ENCODE data around the gene FAM200A. TPM values are rescaled to one million over a fixed set of nuclear protein-coding genes. Genes with fewer than 3 reads are reported as not detected.

The FAM200A gene
- total and polyA plus RNA-seq, 2 of the 13 experiments (the other 11 are each of a cell fraction or from before 2014, with no cell fraction given): 4.7 to 6.3 TPM

DNA sequence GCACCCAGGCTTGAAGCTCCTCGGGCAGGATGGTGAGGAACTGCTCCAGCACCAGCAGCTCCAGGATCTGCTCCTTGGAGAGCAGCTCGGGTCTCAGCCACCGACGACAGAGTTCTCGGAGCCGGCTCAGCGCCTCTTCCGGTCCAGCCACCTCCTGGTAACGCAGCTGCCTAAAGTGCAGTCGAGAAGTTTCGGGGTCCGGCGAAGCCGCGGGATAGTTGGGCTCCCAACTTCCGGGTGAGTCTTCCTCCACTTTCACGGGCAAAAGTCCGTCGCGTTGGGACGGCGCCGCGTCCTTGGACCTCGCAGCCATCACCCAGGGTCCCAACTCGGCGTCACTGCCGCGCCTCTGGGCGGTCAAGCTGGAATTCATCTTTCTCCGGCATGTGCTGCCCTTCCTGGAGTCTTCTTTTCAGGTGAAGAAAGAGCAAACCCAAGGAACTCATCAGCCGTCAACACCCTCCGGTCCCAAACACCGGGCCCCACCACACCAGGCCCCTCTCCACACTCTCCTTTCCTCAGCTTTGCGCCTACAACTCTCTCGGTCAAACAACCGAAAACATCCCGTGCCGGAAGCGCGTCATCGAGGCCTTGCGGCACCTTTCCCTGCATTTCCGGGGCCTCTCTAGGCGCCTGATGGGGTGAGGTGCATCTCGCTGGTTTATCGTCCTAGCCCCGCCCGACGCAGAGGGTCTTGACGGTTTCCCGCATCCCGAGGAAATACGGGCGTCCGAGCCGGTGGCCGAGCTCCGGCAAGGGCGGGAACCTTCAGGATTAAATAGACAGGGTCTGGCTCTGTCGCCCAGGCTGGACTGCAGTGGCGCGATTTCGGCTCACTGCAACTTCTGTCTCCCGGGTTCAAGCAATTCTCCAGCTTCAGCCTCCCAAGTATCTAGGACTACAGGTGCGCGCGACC lies 51.9 kb downstream of the FAM200A start, which contains the start of gene ZNF394 (continued):
- TF ChIP-seq, protein P1, sequence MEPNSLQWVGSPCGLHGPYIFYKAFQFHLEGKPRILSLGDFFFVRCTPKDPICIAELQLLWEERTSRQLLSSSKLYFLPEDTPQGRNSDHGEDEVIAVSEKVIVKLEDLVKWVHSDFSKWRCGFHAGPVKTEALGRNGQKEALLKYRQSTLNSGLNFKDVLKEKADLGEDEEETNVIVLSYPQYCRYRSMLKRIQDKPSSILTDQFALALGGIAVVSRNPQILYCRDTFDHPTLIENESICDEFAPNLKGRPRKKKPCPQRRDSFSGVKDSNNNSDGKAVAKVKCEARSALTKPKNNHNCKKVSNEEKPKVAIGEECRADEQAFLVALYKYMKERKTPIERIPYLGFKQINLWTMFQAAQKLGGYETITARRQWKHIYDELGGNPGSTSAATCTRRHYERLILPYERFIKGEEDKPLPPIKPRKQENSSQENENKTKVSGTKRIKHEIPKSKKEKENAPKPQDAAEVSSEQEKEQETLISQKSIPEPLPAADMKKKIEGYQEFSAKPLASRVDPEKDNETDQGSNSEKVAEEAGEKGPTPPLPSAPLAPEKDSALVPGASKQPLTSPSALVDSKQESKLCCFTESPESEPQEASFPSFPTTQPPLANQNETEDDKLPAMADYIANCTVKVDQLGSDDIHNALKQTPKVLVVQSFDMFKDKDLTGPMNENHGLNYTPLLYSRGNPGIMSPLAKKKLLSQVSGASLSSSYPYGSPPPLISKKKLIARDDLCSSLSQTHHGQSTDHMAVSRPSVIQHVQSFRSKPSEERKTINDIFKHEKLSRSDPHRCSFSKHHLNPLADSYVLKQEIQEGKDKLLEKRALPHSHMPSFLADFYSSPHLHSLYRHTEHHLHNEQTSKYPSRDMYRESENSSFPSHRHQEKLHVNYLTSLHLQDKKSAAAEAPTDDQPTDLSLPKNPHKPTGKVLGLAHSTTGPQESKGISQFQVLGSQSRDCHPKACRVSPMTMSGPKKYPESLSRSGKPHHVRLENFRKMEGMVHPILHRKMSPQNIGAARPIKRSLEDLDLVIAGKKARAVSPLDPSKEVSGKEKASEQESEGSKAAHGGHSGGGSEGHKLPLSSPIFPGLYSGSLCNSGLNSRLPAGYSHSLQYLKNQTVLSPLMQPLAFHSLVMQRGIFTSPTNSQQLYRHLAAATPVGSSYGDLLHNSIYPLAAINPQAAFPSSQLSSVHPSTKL (CRISPR knock-in tag; IDR thresholded peaks at IDR 0.05): peak; percentile 58
- TF ChIP-seq NFKBIZ (CRISPR knock-in tag; IDR thresholded peaks at IDR 0.05): peak; percentile 50; the same call in 1 of the 2 replicates
- no peak for TF ChIP-seq ZNF225 (CRISPR knock-in tag; IDR thresholded peaks at IDR 0.05)
- TF ChIP-seq, protein P2, sequence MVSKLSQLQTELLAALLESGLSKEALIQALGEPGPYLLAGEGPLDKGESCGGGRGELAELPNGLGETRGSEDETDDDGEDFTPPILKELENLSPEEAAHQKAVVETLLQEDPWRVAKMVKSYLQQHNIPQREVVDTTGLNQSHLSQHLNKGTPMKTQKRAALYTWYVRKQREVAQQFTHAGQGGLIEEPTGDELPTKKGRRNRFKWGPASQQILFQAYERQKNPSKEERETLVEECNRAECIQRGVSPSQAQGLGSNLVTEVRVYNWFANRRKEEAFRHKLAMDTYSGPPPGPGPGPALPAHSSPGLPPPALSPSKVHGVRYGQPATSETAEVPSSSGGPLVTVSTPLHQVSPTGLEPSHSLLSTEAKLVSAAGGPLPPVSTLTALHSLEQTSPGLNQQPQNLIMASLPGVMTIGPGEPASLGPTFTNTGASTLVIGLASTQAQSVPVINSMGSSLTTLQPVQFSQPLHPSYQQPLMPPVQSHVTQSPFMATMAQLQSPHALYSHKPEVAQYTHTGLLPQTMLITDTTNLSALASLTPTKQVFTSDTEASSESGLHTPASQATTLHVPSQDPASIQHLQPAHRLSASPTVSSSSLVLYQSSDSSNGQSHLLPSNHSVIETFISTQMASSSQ (IDR thresholded peaks at IDR 0.05; ENCODE audit: low read depth): no peak
- TF ChIP-seq, protein P2 (CRISPR knock-in tag; IDR thresholded peaks at IDR 0.05; ENCODE audit: borderline replicate concordance): 0 out of 2 replicates have a peak, but pooled peaks have one; percentile 48
- TF ChIP-seq ERF (CRISPR knock-in tag; IDR thresholded peaks at IDR 0.05): peak; percentile 33; the same call in 1 of the 2 replicates
- no peak for TF ChIP-seq ZNF382 (CRISPR knock-in tag; IDR thresholded peaks at IDR 0.05; ENCODE audit: borderline replicate concordance)
- TF ChIP-seq MXD1 (CRISPR knock-in tag; IDR thresholded peaks at IDR 0.05): peak; percentile 61; the same call in 1 of the 2 replicates
- TF ChIP-seq ZNF280D (CRISPR knock-in tag; IDR thresholded peaks at IDR 0.05): peak; percentile 18; the same call in 1 of the 2 replicates
- TF ChIP-seq ZC3H13 (CRISPR knock-in tag; IDR thresholded peaks at IDR 0.05): no peak
- 0 out of 2 replicates have a peak, but pooled peaks have one; percentile 70 for TF ChIP-seq ZFP1 (CRISPR knock-in tag; IDR thresholded peaks at IDR 0.05)
- TF ChIP-seq ZBTB3 (CRISPR knock-in tag; IDR thresholded peaks at IDR 0.05; ENCODE audit: borderline replicate concordance, low read depth): no peak
- TF ChIP-seq JUNB (CRISPR knock-in tag; IDR thresholded peaks at IDR 0.05; ENCODE audit: borderline replicate concordance): no peak
- TF ChIP-seq POGK (CRISPR knock-in tag; conservative IDR thresholded peaks at IDR 0.05): 0 out of 2 replicates have a peak, but pooled peaks have one; percentile 28

Data from HepG2 (cell line).